Panc1 (cell line): Measurements from ENCODE around the gene MEIOB. TPM values are rescaled to one million over a fixed set of nuclear protein-coding genes. Genes with fewer than 3 reads are reported as not detected.
A peak's percentile ranks its signal among the peaks of the same experiment; 100 is the strongest.

Source experiments
- ATAC-seq: fragments of 200-7000 bp; cut with Tn5 transposase; 2 replicates; pipeline ENCODE4 v1.9.1; 2020; ENCODE audit warnings: mild to moderate bottlenecking, moderate library complexity
- BruUV-seq: library from RNA; stranded (reverse); fragments of 400-500 nt; replicated peaks from 2 replicates; lab custom pipeline; 2021; lab: Mats Ljungman, UMichigan
- CTCF ChIA-PET: fragments of 300-600 bp; sonication (Branson Sonifier 250); formaldehyde crosslinking; loops from one replicate; lab custom pipeline; 2022; ENCODE audit warnings: antibody characterized with exemption; lab: Charles Lee
- POLR2A ChIA-PET: fragments of 300-600 bp; sonication (Branson Sonifier 250); formaldehyde crosslinking; loops from one replicate; lab custom pipeline; 2022; ENCODE audit warnings: antibody characterized with exemption; lab: Charles Lee
- DNase-seq: peaks from one replicate; pipeline ENCODE4 v3.0.0-alpha.2; 2010; ENCODE audit warnings: low read depth, low spot score
- H3K27ac ChIP-seq: 2 replicates; pipeline ENCODE4 v1.5.1; 2011; ENCODE audit warnings: mild to moderate bottlenecking, low read length, inconsistent platforms
- H3K27me3 ChIP-seq: fragments of 200-500 bp; sonication (Bioruptor generic); 2 replicates; pipeline ENCODE4 v1.6.0; 2014; ENCODE audit warnings: low read length, inconsistent platforms; ENCODE audit not compliant: control insufficient read depth, insufficient read depth
- H3K36me3 ChIP-seq: fragments of 200-500 bp; sonication (Bioruptor generic); 2 replicates; pipeline ENCODE4 v1.5.1; 2014; ENCODE audit warnings: inconsistent platforms, mild to moderate bottlenecking, low read length, moderate library complexity; ENCODE audit not compliant: control insufficient read depth, insufficient read depth
- H3K4me1 ChIP-seq: 2 replicates; pipeline ENCODE4 v1.5.1; 2011; ENCODE audit warnings: inconsistent platforms, mild to moderate bottlenecking, low read length, moderate library complexity; ENCODE audit not compliant: control insufficient read depth, insufficient read depth
- H3K4me3 ChIP-seq, 2 experiments: 2 replicates each; pipeline ENCODE4 v1.5.1; 2011 to 2012; ENCODE audit warnings: low read depth in 2 of 2, low read length in 2 of 2, mild to moderate bottlenecking in 2 of 2, inconsistent platforms in 1 of 2, moderate library complexity in 1 of 2
- H3K9me3 ChIP-seq: fragments of 200-500 bp; sonication (Bioruptor generic); 2 replicates; pipeline ENCODE4 v1.5.1; 2014; ENCODE audit warnings: low read depth, mild to moderate bottlenecking, inconsistent platforms, low read length, moderate library complexity; ENCODE audit not compliant: control insufficient read depth, insufficient read depth
- CTCF ChIP-seq: fragments of 450-650 bp; IDR thresholded peaks from 2 replicates; pipeline ENCODE4 v1.5.1; 2017; ENCODE audit warnings: mild to moderate bottlenecking
- POLR2AphosphoS5 ChIP-seq: IDR thresholded peaks from 2 replicates; pipeline ENCODE4 v1.6.1; 2012; ENCODE audit warnings: mild to moderate bottlenecking, low read depth, low read length, moderate library complexity
- REST ChIP-seq, 2 experiments: IDR thresholded peaks; 2 replicates each; pipeline ENCODE4 v1.6.1; 2011 to 2012; ENCODE audit warnings: low read depth in 2 of 2, control low read depth in 1 of 2, low read length in 1 of 2, mild to moderate bottlenecking in 1 of 2, moderate library complexity in 1 of 2; ENCODE audit not compliant: insufficient read depth in 1 of 2
- SIN3A ChIP-seq: IDR thresholded peaks from 2 replicates; pipeline ENCODE4 v1.6.1; 2012; ENCODE audit warnings: low read depth, mild to moderate bottlenecking, low read length, moderate library complexity, borderline replicate concordance; ENCODE audit not compliant: insufficient read depth
- TCF7L2 ChIP-seq: IDR thresholded peaks from 2 replicates; pipeline ENCODE4 v1.6.1; 2011; ENCODE audit warnings: mild to moderate bottlenecking, low read depth, low read length, inconsistent platforms
- in situ Hi-C: cut with HindIII; loops from 2 replicates; pipeline ENCODE4 v1.10.0; 2016; ENCODE audit warnings: low sequenced_read_pairs, low pct_unique_long_range_greater_than_20kb
- intact Hi-C: fragments of 100-400 bp; cut with micrococcal nuclease; formaldehyde crosslinking; loops from one replicate; pipeline ENCODE4 v1.10.0; 2022; ENCODE audit not compliant: unreplicated experiment
- total RNA-seq: library from RNA; stranded (reverse); gene quantifications from one replicate; pipeline ENCODE4 v1.2.1, GENCODE V29; 2021; ENCODE audit not compliant: unreplicated experiment

Gene MEIOB
- total RNA-seq, 1 experiment from 2014 or later = not detected

GRCh38 chr16:1850981-1851380, 21.0 kb downstream of the MEIOB start:
- POLR2A ChIA-PET = no interaction called here
- Histone ChIP-seq H3K27me3 (0 out of 2 replicates have a peak, but pooled peaks cover 2% of the 10 kb centered on the region), H3K36me3 (no peaks in the 10 kb centered on the region), H3K9me3 (no peaks in the 10 kb centered on the region), H3K4me1 (no peaks in the 10 kb centered on the region), H3K4me3 (no peak overlapping the region), H3K27ac (no peak overlapping the region)
- no TSS peak for BruUV-seq
- DNase-seq = no peak
- intact Hi-C loops = no loop called here
- in situ Hi-C loops = no loop called here
- TF ChIP-seq CTCF (no peak), TCF7L2 (no peak), REST (IDR thresholded peaks at IDR 0.05; ENCODE audit: insufficient read depth in 1 of 2, low read depth in 2 of 2, low read length in 1 of 2) (no peak), SIN3A (no peak), POLR2AphosphoS5 (no peak)
- CTCF ChIA-PET = no interaction called here
- 0 out of 2 replicates have a peak, but pooled peaks have one; percentile 51 for ATAC-seq

- 0 out of 2 replicates have a peak, but pooled peaks cover 2% of the 10 kb centered on the region for H3K27me3 ChIP-seq
- ChIA-PET POLR2A (interaction anchor here (0.6 kb wide), 1 partner anchor 130 kb away, joined by 16 read pairs; no protein-coding TSS in a partner anchor), CTCF (no interaction called here)
- no peaks in the 10 kb centered on the region for H3K9me3 ChIP-seq
- H3K27ac ChIP-seq = no peak overlapping the region
- no TSS peak for BruUV-seq
- intact Hi-C loops (no loop called here), in situ Hi-C loops (no loop called here)
- no peak for ATAC-seq
- DNase-seq = no peak
- no peaks in the 10 kb centered on the region for H3K36me3 ChIP-seq
- no peak for TF ChIP-seq TCF7L2
- TF ChIP-seq SIN3A = no peak
- no peak for TF ChIP-seq CTCF
- no peak for TF ChIP-seq REST (IDR thresholded peaks at IDR 0.05; ENCODE audit: insufficient read depth in 1 of 2, low read depth in 2 of 2, low read length in 1 of 2)
- no peak for TF ChIP-seq POLR2AphosphoS5
- H3K4me3 ChIP-seq = no peak overlapping the region
- H3K4me1 ChIP-seq = no peaks in the 10 kb centered on the region
Observed at GRCh38 chr16:1846416-1846815, 25.5 kb downstream of the MEIOB start.
